IMR-90 (cell line): ENCODE results near the gene PAQR5. TPM values are rescaled to one million over a fixed set of nuclear protein-coding genes. Genes with fewer than 3 reads are reported as not detected.

Experiments used
- ATAC-seq: fragments of 200-7000 bp; cut with Tn5 transposase; 2 replicates; pipeline ENCODE4 v1.9.1; 2020; ENCODE audit warnings: low read depth, mild to moderate bottlenecking, moderate library complexity
- BruUV-seq: library from RNA; stranded (reverse); fragments of 400-500 nt; replicated peaks from 2 replicates; lab custom pipeline; 2021; lab: Mats Ljungman, UMichigan
- CTCF ChIA-PET: fragments of 300-600 bp; formaldehyde crosslinking; extraction: SDS; loops from one replicate; lab custom pipeline; 2021; ENCODE audit warnings: antibody characterized with exemption; lab: Yijun Ruan, JAX
- POLR2A ChIA-PET: fragments of 300-600 bp; sonication (Branson Sonifier 250); formaldehyde crosslinking; loops from one replicate; lab custom pipeline; 2022; ENCODE audit warnings: antibody characterized with exemption; ENCODE audit not compliant: unreplicated experiment; lab: Charles Lee
- DNase-seq: peaks from one replicate; pipeline ENCODE4 v3.0.0; 2013
- H2AFZ ChIP-seq: replicated peaks from 2 replicates; pipeline ENCODE3; 2013; ENCODE audit warnings: low read length, mild to moderate bottlenecking; ENCODE audit not compliant: poor library complexity
- H2AK5ac ChIP-seq: 2 replicates; pipeline ENCODE4 v1.6.1; 2013; ENCODE audit warnings: low read depth, low read length, inconsistent platforms
- H2AK9ac ChIP-seq: replicated peaks from 2 replicates; pipeline ENCODE3; 2013; ENCODE audit warnings: mild to moderate bottlenecking, low read depth, low read length, moderate library complexity; ENCODE audit not compliant: poor library complexity
- H2BK120ac ChIP-seq: 2 replicates; pipeline ENCODE4 v1.6.1; 2013; ENCODE audit warnings: low read depth, low read length, inconsistent platforms
- H2BK15ac ChIP-seq: 3 replicates; pipeline ENCODE4 v1.6.1; 2013; ENCODE audit warnings: low read depth, low read length, inconsistent platforms
- H2BK20ac ChIP-seq: 2 replicates; pipeline ENCODE4 v1.6.1; 2013; ENCODE audit warnings: low read depth, mild to moderate bottlenecking, inconsistent platforms, low read length, moderate library complexity
- H2BK5ac ChIP-seq: 2 replicates; pipeline ENCODE4 v1.6.1; 2013; ENCODE audit warnings: mild to moderate bottlenecking, low read depth, low read length, inconsistent platforms; ENCODE audit not compliant: poor library complexity, severe bottlenecking
- H3K14ac ChIP-seq: replicated peaks from 2 replicates; pipeline ENCODE4 v1.6.1; 2013; ENCODE audit warnings: low read depth, low read length, inconsistent platforms
- H3K18ac ChIP-seq: 2 replicates; pipeline ENCODE4 v1.6.1; 2013; ENCODE audit warnings: low read depth, low read length, control low read depth
- H3K23ac ChIP-seq: 2 replicates; pipeline ENCODE4 v1.6.1; 2013; ENCODE audit warnings: low read depth, low read length, inconsistent platforms
- H3K27ac ChIP-seq: 2 replicates; pipeline ENCODE4 v1.5.1; 2013; ENCODE audit warnings: mild to moderate bottlenecking, control low read depth, low read length; ENCODE audit not compliant: insufficient read depth
- H3K27me3 ChIP-seq: 2 replicates; pipeline ENCODE4 v1.6.1; 2013; ENCODE audit warnings: low read length; ENCODE audit not compliant: control insufficient read depth, insufficient read depth
- H3K36me3 ChIP-seq: 2 replicates; pipeline ENCODE4 v1.6.1; 2013; ENCODE audit warnings: low read length, mixed read lengths; ENCODE audit not compliant: control insufficient read depth, insufficient read depth
- H3K4ac ChIP-seq: 2 replicates; pipeline ENCODE4 v1.6.1; 2013; ENCODE audit warnings: low read depth, low read length, inconsistent platforms
- H3K4me1 ChIP-seq: 2 replicates; pipeline ENCODE4 v1.6.1; 2013; ENCODE audit warnings: low read length, mixed read lengths; ENCODE audit not compliant: control insufficient read depth, insufficient read depth
- H3K4me2 ChIP-seq: 2 replicates; pipeline ENCODE4 v1.6.1; 2013; ENCODE audit warnings: low read depth, mild to moderate bottlenecking, control low read depth, low read length, moderate library complexity
- H3K4me3 ChIP-seq: 2 replicates; pipeline ENCODE4 v1.5.1; 2013; ENCODE audit warnings: low read depth, mild to moderate bottlenecking, control low read depth, low read length, moderate library complexity; ENCODE audit not compliant: insufficient read depth
- H3K56ac ChIP-seq: 2 replicates; pipeline ENCODE4 v1.6.1; 2013; ENCODE audit warnings: low read length, inconsistent platforms; ENCODE audit not compliant: insufficient read depth; ENCODE audit errors: extremely low read depth
- H3K79me1 ChIP-seq, 2 experiments: 2 replicates each; pipeline ENCODE4 v1.6.1; 2013; ENCODE audit warnings: low read length in 2 of 2, inconsistent platforms in 1 of 2, low read depth in 1 of 2
- H3K9ac ChIP-seq: 2 replicates; pipeline ENCODE4 v1.6.1; 2013; ENCODE audit warnings: low read depth, low read length, control low read depth
- H3K9me1 ChIP-seq: 2 replicates; pipeline ENCODE4 v1.6.1; 2013; ENCODE audit warnings: low read length, inconsistent platforms; ENCODE audit not compliant: insufficient read depth
- H3K9me3 ChIP-seq: 2 replicates; pipeline ENCODE4 v1.6.1; 2013; ENCODE audit warnings: low read length; ENCODE audit not compliant: control insufficient read depth, insufficient read depth
- H4K20me1 ChIP-seq: 2 replicates; pipeline ENCODE4 v1.6.1; 2013; ENCODE audit warnings: low read length, inconsistent platforms; ENCODE audit not compliant: insufficient read depth
- H4K5ac ChIP-seq: 2 replicates; pipeline ENCODE4 v1.6.1; 2013; ENCODE audit warnings: mild to moderate bottlenecking, low read depth, low read length, control low read depth
- H4K8ac ChIP-seq, 2 experiments: 2 replicates each; pipeline ENCODE4 v1.6.1; 2013; ENCODE audit warnings: low read depth in 2 of 2, low read length in 2 of 2, control low read depth in 1 of 2, inconsistent platforms in 1 of 2
- H4K91ac ChIP-seq: 2 replicates; pipeline ENCODE4 v1.6.1; 2013; ENCODE audit warnings: low read depth, low read length, inconsistent platforms; ENCODE audit not compliant: insufficient read depth
- BHLHE40 ChIP-seq: fragments of 150-350 bp; IDR thresholded peaks from 2 replicates; pipeline ENCODE4 v1.6.1; 2016; ENCODE audit warnings: mild to moderate bottlenecking, low read depth, low read length
- CEBPB ChIP-seq: IDR thresholded peaks from 2 replicates; pipeline ENCODE4 v1.6.1; 2012; ENCODE audit warnings: low read depth, low read length, improper control_type of control experiment
- CHD1 ChIP-seq: IDR thresholded peaks from 2 replicates; pipeline ENCODE4 v1.6.1; 2012; ENCODE audit warnings: low read depth, low read length, improper control_type of control experiment
- FOS ChIP-seq: fragments of 150-350 bp; IDR thresholded peaks from 2 replicates; pipeline ENCODE4 v1.6.1; 2016; ENCODE audit warnings: low read depth, low read length
- MAFK ChIP-seq: IDR thresholded peaks from 2 replicates; pipeline ENCODE4 v1.6.1; 2012; ENCODE audit warnings: low read depth, low read length, improper control_type of control experiment
- MAZ ChIP-seq: IDR thresholded peaks from 2 replicates; pipeline ENCODE4 v1.6.1; 2012; ENCODE audit warnings: low read depth, mild to moderate bottlenecking, low read length, improper control_type of control experiment, moderate library complexity, borderline replicate concordance
- MXI1 ChIP-seq: IDR thresholded peaks from 2 replicates; pipeline ENCODE4 v1.6.1; 2012; ENCODE audit warnings: low read depth, mild to moderate bottlenecking, low read length, moderate library complexity, borderline replicate concordance
- NFE2L2 ChIP-seq: fragments of 150-350 bp; IDR thresholded peaks from 2 replicates; pipeline ENCODE4 v1.6.1; 2016; ENCODE audit warnings: low read depth, mild to moderate bottlenecking, low read length
- POLR2A ChIP-seq: IDR thresholded peaks from 2 replicates; pipeline ENCODE4 v1.6.1; 2012; ENCODE audit warnings: mild to moderate bottlenecking, low read depth, low read length
- RAD21 ChIP-seq: IDR thresholded peaks from 2 replicates; pipeline ENCODE4 v1.6.1; 2012; ENCODE audit warnings: low read length, improper control_type of control experiment
- RCOR1 ChIP-seq: IDR thresholded peaks from 2 replicates; pipeline ENCODE4 v1.6.1; 2012; ENCODE audit warnings: mild to moderate bottlenecking, low read length, improper control_type of control experiment; ENCODE audit not compliant: insufficient replicate concordance
- RFX5 ChIP-seq: IDR thresholded peaks from 2 replicates; pipeline ENCODE4 v1.8.0; 2012; ENCODE audit warnings: low read depth, mild to moderate bottlenecking, low read length, moderate library complexity
- SMC3 ChIP-seq: fragments of 150-350 bp; IDR thresholded peaks from 2 replicates; pipeline ENCODE4 v1.6.1; 2016; ENCODE audit warnings: low read depth, mild to moderate bottlenecking, antibody characterized with exemption, low read length, moderate library complexity
- WGBS, 2 experiments: methylation state at CpG; one replicate each; pipeline versions ENCODE4 v1.1.5 to v1.1.7; 2013; ENCODE audit warnings: missing lambda C conversion rate in 2 of 2; ENCODE audit not compliant: insufficient read length in 1 of 2; ENCODE audit errors: extremely low coverage in 2 of 2; 5-methylcytosine and 5-hydroxymethylcytosine counted together
- dilution Hi-C: fragments of 300-500 bp; cut with HindIII; formaldehyde crosslinking; loops from one replicate; pipeline ENCODE4 v1.14.3; 2018; ENCODE audit warnings: low sequenced_read_pairs; ENCODE audit not compliant: unreplicated experiment
- in situ Hi-C: fragments of 300-500 bp; cut with MboI; formaldehyde crosslinking; loops from 3 replicates; pipeline ENCODE4 v1.14.3; 2019; ENCODE audit warnings: low sequenced_read_pairs, inconsistent platforms, mixed read lengths
- intact Hi-C: fragments of 100-400 bp; cut with micrococcal nuclease; formaldehyde crosslinking; loops from 2 replicates; pipeline ENCODE4 v1.10.0; 2022
- polyA plus RNA-seq, 3 experiments: library from polyadenylated mRNA; depleted of rRNA; stranded (reverse); fragments of >200 nt; gene quantifications; 2 replicates each; pipeline ENCODE4 v1.2.3, GENCODE V29; 2012; ENCODE audit warnings: low replicate concordance in 1 of 3
- total RNA-seq: library from RNA; depleted of rRNA; stranded (reverse); fragments of >200 nt; gene quantifications from 2 replicates; pipeline ENCODE4 v1.2.3, GENCODE V29; 2012
- TF ChIP-seq, protein P1 (sequence below): fragments of 150-350 bp; IDR thresholded peaks from 2 replicates; pipeline ENCODE4 v1.6.1; 2017; ENCODE audit warnings: mild to moderate bottlenecking, antibody characterized with exemption, low read length, low read depth
- TF ChIP-seq, protein P2 (sequence below): fragments of 150-350 bp; IDR thresholded peaks from 2 replicates; pipeline ENCODE4 v1.6.1; 2016; ENCODE audit warnings: low read depth, mild to moderate bottlenecking, low read length, moderate library complexity, borderline replicate concordance
- TF ChIP-seq, protein P3 (sequence below): conservative IDR thresholded peaks from 2 replicates; pipeline ENCODE4 v1.5.1; 2012; ENCODE audit warnings: mild to moderate bottlenecking, low read depth, low read length, improper control_type of control experiment

Gene PAQR5
- total and polyA plus RNA-seq, 2 of the 4 experiments (the other 2 are of a cell fraction), result 2.3 to 2.7 TPM

DNA sequence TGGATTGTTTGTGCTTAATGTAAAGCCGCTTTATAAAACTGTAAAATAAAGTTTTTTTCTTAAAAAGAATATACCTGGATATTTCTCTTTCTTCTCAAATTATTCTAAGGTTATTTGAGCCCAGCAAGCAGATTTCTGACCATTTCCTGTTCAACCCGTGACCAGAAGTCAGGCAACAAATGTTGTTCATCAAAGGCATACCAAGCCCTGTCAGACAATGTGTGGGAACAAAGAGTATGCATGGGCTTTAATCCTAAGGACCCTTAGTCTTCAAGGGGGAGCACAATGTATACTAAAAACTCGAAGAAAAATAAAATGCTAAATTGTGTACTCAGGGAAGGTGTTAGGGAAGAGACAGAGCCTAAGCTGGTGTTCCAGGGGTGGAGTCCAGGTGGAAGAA lies 26.6 kb upstream of the PAQR5 start:
- dilution Hi-C loops, result no loop called here
- no peak overlapping the region for H4K5ac ChIP-seq
- H3K79me1 ChIP-seq, result no peaks in the 10 kb centered on the region
- TF ChIP-seq CHD1 (no peak), RFX5 (no peak), MAZ (no peak), MAFK (no peak), BHLHE40 (no peak), RAD21 (no peak), CEBPB (no peak), POLR2A (no peak), RCOR1 (no peak), FOS (no peak), NFE2L2 (no peak), MXI1 (no peak), SMC3 (no peak)
- TF ChIP-seq, protein P1, sequence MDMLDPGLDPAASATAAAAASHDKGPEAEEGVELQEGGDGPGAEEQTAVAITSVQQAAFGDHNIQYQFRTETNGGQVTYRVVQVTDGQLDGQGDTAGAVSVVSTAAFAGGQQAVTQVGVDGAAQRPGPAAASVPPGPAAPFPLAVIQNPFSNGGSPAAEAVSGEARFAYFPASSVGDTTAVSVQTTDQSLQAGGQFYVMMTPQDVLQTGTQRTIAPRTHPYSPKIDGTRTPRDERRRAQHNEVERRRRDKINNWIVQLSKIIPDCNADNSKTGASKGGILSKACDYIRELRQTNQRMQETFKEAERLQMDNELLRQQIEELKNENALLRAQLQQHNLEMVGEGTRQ, result no peak
- TF ChIP-seq, protein P2, sequence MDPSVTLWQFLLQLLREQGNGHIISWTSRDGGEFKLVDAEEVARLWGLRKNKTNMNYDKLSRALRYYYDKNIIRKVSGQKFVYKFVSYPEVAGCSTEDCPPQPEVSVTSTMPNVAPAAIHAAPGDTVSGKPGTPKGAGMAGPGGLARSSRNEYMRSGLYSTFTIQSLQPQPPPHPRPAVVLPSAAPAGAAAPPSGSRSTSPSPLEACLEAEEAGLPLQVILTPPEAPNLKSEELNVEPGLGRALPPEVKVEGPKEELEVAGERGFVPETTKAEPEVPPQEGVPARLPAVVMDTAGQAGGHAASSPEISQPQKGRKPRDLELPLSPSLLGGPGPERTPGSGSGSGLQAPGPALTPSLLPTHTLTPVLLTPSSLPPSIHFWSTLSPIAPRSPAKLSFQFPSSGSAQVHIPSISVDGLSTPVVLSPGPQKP, result no peak
- TF ChIP-seq, protein P3, sequence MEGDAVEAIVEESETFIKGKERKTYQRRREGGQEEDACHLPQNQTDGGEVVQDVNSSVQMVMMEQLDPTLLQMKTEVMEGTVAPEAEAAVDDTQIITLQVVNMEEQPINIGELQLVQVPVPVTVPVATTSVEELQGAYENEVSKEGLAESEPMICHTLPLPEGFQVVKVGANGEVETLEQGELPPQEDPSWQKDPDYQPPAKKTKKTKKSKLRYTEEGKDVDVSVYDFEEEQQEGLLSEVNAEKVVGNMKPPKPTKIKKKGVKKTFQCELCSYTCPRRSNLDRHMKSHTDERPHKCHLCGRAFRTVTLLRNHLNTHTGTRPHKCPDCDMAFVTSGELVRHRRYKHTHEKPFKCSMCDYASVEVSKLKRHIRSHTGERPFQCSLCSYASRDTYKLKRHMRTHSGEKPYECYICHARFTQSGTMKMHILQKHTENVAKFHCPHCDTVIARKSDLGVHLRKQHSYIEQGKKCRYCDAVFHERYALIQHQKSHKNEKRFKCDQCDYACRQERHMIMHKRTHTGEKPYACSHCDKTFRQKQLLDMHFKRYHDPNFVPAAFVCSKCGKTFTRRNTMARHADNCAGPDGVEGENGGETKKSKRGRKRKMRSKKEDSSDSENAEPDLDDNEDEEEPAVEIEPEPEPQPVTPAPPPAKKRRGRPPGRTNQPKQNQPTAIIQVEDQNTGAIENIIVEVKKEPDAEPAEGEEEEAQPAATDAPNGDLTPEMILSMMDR, result no peak
- no peaks in the 10 kb centered on the region for H3K9me3 ChIP-seq
- no peak overlapping the region for H3K4me3 ChIP-seq
- ChIA-PET POLR2A (no interaction called here), CTCF (no interaction called here)
- H3K56ac ChIP-seq, result no peak overlapping the region
- DNase-seq (no peak), ATAC-seq (no peak)
- H3K9me1 ChIP-seq, result 0 out of 2 replicates have a peak, but pooled peaks cover 3% of the 10 kb centered on the region
- intact Hi-C loops, result no loop called here
- H2AK9ac ChIP-seq, result no peak overlapping the region
- no peak overlapping the region; the same call in 1 of the 2 replicates for H3K23ac ChIP-seq
- H3K18ac ChIP-seq, result no peak overlapping the region
- 17% methylated on average over 1 of the region's 3 CpGs; no CpG with 5 or more reads in 1 of the 2 experiments for WGBS, 2 experiments
- H3K9ac ChIP-seq, result no peak overlapping the region
- no peaks in the 10 kb centered on the region for H4K20me1 ChIP-seq
- H2BK120ac ChIP-seq, result no peak overlapping the region
- H2BK15ac ChIP-seq, result no peak overlapping the region
- H4K8ac ChIP-seq, result no peak overlapping the region
- H3K14ac ChIP-seq, result no peak overlapping the region
- H3K4ac ChIP-seq, result no peak overlapping the region
- H2BK20ac ChIP-seq, result no peak overlapping the region
- H4K91ac ChIP-seq, result no peak overlapping the region
- H3K36me3 ChIP-seq, result peaks cover 8% of the 10 kb centered on the region; the same call in 1 of the 2 replicates
- BruUV-seq, result no TSS peak
- no peaks in the 10 kb centered on the region for H3K27me3 ChIP-seq
- in situ Hi-C loops, result no loop called here
- H3K4me1 ChIP-seq, result no peaks in the 10 kb centered on the region; the same call in 1 of the 2 replicates
- no peak overlapping the region for H2BK5ac ChIP-seq
- H3K4me2 ChIP-seq, result no peak overlapping the region
- no peak overlapping the region for H2AFZ ChIP-seq
- H3K27ac ChIP-seq, result no peak overlapping the region
- no peak overlapping the region for H2AK5ac ChIP-seq
